SHP77 treated with DMSO at 0.1 percent for 48 hours (cell line): Measurements from ENCODE around the gene PNLIPRP1.

Experiments
- DNase-seq: peaks from one replicate; lab custom pipeline; 2025; lab: John Stamatoyannopoulos, UW

The PNLIPRP1 gene

DNA sequence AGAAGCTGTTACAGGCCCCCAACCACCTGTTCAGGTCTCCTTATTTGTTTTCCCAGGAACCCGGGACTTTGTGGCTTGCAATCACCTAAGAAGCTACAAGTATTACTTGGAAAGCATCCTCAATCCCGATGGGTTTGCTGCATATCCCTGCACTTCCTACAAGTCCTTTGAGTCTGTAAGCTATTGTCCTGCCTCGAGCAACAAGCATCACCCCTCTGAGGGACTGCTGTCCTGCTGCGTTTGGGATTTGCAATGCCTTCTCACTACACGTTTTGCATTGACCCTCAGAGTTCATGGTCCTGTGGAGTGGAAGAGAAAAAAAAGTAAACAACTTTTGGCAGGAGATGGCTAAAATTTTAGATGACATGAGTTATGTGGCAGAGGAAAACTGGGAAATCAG, 9.2 kb downstream of the PNLIPRP1 start:
- DNase-seq: no peak

DNA sequence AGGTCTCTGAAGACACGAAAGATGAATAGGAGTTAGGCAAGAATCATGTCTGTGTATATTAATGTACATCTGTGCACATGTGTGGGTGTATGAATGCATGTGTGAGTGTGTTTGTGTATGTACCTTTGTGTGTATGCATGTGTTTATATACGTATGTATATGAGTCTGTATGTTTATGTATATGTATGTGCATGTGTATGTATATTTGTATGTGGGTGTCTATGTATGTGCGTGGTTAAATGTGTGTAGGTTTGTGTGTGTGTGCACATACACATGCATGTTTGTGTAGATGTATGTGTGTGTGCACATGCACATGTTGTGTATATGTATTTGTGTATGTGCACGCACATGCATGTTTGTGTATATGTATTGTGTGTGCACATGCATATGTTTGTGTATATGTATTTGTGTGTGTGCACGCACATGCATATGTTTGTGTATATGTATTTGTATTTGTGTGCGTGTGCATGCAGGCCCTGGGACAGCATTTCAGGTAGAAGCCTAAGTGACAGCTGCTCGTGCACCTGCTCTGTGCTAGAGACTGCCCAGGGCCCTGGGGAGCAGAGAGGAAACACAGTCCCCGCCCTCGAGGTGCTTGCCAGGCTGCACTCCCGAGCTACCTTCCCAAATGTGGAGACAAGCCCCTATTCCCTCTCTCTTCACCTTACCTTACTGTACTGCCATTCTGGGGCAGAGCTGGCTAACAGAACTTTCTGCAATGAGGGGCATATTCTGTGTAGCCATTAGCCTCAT, 12.1 kb downstream of the PNLIPRP1 start:
- no peak for DNase-seq

DNA sequence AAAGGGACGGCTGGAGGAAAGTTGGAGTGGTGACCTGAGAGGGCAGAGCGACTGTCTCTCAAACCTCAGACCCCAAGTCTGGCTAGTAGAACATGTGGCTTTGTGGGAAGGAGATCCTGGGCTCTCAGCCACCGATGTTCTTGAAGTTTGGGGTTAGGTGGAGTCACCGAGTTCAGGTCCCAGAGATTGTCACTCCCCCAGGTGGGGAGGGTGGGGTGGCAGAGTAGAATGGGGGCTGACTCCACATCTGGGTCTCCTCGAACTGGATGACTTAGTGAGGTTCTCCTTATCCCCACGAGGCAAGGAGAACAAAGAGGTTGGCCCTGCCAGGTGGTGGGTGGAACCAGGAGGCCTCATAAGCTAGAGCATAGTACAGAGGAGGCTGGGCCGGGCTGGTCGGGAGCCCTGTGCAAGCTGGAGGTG, 15.3 kb downstream of the PNLIPRP1 start:
- no peak for DNase-seq

DNA sequence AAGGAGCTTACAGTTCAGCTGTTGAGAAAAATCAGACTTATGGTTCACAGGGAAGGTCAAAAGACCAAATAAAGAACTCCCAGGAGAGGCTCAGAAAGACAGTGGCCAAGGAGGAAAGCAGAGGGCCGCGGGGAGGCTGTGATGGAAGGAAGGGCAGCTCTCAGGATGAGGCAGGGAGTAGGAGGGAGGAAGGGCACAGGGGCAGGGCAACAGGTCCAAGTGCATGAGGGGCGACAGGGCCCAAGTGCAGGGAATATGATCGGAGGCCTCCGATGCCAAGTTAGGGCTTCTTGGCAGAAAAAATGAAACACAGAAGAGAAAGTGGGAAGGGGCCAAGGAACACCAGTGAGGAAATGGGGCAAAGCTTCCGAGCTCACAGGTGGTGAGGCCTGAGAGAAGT, 16.6 kb downstream of the PNLIPRP1 start:
- DNase-seq: no peak

DNA sequence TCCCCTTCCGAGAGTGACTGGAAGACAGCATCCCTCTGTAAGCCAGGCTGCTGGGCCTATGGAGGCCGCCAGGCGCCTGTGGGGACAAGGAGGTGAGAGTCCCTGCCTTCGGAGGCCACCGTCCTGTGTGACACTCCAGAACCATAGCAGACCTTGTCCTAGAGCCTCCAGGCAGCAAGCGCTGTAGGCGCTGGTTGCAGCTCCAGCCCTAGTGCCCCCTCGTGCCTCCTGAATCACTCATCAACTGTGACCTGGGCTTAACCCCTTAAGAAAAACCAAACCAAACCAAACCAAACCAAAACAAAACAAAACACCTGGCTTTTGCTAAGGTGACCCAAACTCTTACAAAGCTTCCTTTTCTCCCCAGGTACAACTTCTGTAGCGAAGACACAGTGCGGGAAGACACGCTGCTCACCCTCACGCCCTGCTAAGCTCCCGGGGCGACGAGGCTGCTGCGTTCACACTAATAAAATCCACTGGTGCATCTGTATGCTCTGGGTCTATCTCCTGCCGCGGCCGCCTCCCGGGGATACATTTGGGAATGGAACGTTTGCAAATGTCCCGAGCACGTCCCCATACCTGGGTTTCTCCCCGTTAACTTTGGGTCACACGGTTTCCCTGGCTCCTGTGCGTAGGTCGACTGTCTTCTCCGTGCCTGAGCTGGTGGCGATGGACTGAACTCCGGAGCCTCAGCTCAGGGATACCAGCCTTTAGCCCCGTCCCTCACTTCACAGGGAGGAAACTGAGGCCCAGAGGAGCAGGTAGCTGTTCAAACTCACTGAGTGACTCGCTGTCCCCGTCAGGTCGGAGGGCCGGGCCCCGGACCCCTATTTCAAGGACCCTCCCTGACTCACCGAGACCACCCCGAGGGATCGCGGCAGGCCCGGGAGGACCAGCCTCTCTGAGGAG, 18.2 kb downstream of the PNLIPRP1 start:
- DNase-seq: no peak

DNA sequence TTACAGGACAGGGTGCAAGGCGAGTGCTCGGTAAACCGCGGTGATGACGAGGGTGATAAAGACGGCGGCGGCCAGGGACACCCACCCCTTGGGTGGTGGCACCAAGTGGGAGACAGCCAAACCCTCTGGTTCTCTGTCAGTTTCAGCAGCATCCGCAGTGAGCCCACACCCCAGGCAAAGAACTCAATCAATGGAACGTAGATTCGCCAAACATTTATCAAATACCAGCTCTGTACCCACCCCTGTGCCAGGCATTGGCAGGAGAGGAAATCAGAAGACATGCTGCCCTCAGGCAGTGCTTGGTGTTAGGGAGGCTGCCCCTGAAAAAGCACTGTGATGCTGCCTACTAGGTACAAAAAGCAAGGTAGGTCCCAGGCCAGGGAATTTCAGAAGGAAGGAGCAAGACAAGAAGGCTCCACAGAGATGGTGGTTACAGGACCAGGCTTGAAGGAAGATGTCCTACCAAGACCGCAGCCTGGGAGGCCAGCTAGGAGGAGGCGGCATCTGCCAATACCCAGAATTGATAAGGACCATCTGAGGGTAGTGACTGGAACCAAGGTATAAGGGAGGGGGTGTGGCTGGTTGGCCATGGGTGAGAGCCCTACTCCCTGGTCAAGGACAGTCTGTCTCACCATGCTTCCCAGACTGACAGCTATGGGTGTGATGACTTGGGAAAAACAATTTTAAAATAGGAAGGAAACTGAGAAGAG, 19.8 kb downstream of the PNLIPRP1 start:
- DNase-seq: no peak

DNA sequence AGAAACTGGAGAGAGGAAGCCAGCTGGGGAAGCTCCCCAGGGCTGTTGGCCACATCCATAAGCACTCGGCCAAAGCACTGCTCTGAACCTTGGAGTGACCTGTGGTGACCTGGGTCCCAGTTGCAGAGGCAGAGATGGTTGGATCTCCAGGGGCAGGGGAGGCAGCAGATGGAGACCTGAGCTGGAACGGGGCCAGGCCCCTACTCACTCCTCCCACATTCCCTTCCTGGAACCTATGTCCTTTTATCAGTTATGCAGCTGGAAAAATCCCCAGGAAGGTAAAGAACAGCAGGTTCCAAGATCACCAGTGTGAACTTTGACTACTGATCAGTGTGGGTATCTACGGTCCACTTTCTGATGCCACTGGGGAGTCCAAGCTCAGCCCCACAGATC, 20.4 kb downstream of the PNLIPRP1 start:
- no peak for DNase-seq

DNA sequence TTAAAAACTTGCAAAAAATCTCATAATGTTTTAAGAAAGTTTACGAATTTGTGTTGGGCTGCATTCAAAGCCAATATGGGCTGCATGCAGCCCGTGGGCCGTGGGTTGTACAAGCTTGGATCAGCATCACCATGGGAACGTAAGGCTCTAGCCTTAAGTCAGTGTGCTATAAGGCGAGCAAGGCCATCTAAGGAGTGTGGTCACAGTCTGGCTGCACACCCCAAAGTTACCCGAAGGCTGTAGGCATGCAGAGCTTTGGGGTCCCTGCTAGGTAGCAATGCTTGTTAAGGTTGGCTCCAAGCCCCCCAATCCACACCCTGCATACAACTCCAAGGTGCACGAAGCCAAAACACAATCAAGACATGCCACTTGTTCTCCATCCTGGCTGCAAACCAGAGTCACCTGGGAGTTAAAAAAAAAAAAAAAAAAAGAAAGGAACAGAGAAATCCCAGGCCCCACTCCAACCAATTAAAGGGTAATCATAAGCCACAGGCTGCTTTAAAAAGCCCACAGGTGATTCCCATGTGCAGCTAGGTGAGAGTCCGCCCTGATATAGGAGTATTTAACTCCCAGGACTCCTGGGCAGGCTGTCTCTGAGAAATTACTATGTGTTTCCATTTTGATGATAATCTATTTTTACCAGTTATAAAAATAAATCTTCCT, 21.5 kb downstream of the PNLIPRP1 start:
- DNase-seq: no peak

DNA sequence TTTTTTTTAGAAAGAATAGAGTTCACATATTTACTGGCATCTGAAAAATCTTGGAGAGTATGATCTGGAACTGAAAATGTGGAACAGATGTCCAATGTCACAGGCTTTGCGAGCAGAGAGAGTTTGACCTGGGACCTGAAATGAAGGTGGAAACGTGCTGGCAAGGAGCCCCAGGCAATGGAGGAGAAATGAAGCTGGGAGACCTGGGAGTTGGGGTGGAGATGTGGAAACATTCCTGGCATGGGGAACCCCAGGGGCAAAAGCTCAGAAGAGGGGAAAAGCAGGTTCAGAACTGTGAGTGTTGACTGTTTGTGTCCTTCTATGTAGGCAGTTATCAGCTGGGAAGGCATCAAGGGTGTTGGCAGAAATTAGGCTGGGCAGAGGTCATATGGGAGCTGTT, 22.7 kb downstream of the PNLIPRP1 start:
- DNase-seq: no peak

DNA sequence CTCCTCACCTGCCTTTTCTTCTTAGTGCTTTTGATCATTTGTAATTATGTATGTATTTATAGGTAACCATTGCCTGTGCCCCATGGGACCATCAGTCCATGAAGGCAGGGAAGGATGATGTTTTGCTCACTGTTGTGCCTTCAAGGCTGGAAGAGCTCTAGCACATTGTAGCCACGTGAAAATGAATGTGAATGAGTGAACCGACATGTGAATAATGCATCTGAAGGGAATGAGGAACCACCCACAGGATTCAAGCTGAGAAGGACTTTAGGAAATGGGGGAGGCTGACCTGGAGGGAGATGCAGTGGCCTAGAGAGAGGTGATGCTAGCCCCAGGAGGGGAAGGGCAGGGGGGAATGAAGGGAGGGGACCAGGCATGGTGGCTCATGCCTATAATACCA, 24.0 kb downstream of the PNLIPRP1 start:
- DNase-seq: no peak

DNA sequence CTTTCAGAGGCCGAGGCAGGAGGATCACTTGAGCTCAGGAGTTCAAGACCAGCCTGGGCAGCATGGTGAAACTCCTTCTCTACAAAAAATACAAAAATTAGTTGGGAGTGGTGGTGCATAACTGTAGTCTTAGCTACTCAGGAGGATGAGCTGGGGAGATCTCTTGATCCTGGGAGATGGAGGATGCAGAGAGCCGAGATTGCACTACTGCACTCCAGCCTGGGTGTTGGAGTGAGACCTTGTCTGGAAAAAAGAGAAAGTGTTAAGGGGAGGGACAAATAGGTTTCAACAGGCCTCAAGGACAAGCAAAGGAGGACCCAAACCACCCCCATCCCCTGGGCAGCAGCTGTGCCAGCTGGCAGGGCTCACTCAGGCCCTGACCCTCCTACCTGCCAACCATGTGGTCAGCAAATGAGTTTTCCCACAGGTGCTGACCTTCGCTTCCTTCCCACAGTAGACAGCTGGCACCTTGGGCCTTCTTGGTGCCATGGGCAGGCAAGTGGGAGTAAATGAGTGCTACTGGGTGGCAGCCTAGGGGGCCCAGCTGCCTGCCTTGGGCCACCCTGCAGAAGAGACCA, 24.5 kb downstream of the PNLIPRP1 start:
- DNase-seq: no peak

DNA sequence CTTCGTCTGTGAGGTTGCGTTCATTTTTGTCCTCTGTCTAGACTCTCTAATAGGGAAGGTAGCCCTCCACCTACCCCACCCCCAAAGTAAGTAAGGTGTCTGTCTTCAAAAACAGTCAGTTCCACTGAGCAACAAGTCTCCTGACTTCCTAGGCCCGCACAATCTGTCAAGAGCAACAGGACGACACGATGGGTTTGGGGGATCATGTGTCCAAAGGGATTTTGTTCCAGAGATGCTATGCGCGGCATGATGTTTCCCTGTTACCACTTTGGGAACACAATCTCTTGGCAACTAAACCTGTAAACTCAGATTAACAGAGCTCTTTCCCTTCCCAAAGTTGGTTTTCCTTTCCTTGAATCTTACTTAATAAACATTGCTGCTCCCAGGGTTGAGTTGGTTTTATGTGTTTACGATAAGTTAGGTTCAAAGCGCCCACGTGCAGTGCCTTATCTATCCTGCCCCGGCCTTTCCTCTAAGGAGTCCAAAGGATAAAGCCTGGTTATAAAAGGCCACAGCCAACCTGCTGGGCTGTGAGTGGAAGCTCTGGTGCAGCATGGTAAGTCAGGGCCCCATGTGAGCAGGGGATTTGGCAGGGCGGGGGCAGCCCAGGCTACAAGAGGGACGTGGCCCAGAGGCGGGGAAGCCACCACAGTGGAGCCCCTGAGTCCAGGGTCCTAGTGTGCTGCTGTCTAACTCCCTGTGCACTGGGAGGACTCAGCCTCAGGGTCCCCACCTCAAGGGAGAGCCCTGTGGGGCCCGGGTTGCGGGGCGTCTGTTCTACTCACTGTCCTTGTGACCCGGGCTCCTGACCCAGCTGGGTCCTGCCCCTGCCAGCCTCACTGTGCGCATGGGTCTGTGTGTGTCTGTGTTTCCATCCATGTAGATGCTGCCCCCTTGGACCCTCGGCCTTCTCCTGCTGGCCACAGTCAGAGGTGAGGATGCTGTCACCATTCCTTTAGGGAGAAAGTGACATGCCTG, 30.0 kb downstream of the PNLIPRP1 start, which contains the start of gene PNLIPRP2:
Gene PNLIPRP2 (plus strand): TSS at position 531 of the 978 bp plus-strand sequence.
- no peak for DNase-seq

DNA sequence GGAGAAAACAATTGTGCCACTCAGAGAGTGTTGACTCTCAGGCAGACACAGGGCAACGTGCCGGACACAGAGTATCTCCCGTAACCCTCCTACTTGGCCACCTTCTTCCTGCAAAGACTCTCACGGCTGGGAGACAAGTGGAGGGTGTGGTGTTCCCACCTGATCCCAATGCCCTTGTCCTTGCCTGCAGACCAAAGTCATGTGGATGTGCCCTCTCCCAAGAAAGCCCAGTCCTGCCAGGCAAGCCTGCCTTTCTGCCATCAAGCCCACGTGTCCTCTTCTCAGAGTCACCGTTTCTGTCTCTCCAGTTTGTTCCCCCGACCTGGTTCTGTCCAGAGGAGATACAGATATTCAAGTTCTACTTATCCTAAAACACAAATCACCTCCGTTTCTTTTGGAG, 30.7 kb downstream of the PNLIPRP1 start:
- DNase-seq: no peak

DNA sequence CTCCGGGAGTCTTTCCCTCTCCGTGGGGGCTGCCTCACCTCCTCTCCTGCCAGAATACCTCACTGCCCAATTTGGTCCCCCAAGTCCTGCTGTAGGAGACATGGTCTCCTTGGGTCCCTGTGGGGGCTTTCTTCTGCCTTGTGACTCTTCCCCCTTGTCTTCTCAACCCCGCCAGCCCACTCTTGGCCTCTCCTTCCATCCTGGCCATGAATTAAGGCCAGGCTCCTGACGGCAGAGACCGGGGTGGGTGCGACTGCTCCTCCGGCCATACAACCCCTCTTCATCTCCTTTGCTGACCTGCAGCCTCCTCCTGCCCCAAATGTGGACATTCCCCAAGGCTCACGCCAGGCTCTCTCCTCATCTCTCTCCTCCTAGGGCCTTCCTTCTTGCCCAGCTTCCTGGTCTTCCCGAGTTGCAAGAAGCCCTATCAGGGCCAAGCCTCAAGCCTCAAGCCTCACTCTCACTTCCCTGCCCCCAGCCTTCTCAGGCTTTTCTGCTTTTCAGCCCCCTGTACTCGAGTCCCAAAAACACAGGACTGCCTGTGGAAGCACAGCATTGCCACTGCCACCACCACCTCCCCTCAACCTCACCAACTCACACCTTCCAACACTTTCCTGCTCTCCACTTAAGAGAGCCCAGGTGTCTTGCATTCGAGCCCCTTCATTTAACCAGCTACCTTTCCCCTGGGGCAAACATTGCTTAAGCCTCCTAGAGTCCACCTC, 31.3 kb downstream of the PNLIPRP1 start:
- no peak for DNase-seq

DNA sequence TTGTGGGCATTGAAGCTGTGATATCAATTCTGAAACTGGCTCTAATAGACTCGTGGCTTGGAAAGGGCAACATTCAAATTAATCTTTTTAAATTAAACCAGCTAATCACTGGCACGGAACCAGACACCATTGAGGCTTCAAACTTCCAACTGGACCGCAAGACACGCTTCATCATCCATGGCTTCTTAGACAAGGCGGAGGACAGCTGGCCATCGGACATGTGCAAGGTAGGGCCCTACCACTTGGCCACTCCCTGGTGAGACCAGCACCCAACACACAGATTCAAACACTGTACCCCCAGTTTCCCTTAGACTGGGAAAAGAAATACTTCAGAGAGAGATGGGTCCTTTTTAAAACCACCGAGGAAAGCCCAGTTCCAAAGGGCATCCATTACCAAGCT, 35.1 kb downstream of the PNLIPRP1 start:
- no peak for DNase-seq

DNA sequence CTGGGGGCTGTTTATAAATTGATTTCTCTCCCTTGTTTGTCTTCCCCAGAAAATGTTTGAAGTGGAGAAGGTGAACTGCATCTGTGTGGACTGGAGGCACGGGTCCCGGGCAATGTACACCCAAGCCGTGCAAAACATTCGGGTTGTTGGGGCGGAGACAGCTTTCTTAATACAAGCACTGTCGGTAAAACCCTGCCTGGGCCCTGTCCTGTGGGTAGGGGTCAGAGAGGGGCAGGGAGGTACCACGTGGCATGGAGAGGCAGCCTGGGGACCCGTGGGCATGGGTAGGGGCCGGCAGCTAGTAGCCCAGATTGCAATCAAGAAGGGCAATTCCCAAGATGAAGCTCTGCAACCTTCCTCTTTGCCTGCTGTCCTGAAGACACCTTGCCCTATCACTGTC, 36.1 kb downstream of the PNLIPRP1 start:
- no peak for DNase-seq

DNA sequence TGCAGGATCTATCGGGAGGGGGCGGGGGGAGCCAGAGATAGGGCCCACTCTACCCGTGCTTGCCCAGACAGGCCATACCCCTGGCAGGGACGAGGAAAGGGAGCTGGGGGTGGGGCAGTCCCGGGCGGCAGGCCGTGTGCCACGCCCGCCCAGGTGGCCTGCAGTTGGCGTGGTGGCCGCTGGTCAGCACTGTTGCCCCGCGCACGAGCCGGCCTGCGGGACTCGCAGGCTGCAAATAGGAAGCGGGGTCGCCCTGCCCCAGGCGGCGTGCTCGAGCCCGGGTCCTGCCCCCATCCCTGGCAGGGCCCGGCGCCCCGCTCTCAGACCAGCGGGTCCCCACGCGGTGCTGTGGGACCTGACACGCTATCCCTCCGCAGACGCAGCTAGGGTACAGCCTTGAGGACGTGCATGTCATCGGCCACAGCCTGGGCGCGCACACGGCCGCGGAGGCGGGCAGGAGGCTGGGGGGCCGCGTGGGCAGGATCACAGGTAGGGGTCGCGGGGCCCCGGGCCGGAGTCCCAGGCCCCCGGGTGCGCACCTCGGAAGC, 36.7 kb downstream of the PNLIPRP1 start:
- DNase-seq: no peak

DNA sequence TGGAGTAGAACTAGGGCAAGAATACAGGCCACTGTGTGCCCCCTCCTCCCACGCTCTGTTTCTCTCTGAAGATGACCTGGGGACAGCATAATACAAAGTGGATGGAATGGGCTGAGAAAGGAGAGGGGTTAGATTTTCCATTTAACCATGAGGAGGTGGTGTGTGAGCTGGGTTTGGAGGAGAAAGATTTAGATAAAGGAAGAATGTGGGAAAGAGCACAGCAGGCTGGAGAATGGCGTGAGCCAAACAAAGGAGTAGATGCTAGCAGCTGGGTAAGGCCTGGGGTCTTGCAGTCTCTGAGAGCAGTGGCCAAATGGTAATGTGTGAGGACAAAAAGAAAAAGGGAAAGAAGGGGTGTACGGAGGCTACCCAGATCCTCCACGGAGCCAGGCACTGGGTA, 38.6 kb downstream of the PNLIPRP1 start:
- DNase-seq: no peak

DNA sequence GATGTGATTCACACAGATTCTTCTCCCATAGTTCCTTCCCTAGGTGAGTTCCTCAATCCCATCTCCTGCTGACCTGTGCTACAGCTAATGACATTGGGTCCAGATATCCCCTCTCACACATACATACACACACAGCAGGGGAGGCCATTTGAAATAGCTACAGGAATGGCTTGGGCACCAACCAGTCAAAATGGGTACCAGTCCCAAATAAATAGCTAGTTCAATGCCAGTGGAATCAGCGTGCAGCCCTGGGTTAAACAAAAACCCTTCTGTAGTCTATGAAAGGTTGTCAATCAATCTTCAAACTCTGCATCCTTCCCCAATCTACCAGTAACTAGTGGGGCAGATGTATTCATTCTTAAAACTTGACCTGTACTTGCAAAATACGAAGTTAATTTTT, 39.3 kb downstream of the PNLIPRP1 start:
- no peak for DNase-seq
